Activated T-helper 2 cell treated with anti-CD3 and anti-CD28 coated beads, Interferon-gamma antibody, Interleukin-2, Interleukin-4, amounts not matched to agents 10 μg/mL and 5 μg/mL and 100 μg/mL, durations not matched to agents 14 hours and 24 hours and 36 hours (primary cell): ENCODE measurements around the gene EVA1C. TPM values are rescaled to one million over a fixed set of nuclear protein-coding genes. Genes with fewer than 3 reads are reported as not detected.
"Not testable (repeated sequence)": the region's sequence is repeated elsewhere in the genome, so short reads cannot be mapped to it uniquely, and the experiment has no call there.

Experiments
- DNase-seq: peaks from one replicate; pipeline ENCODE4 v3.0.0; 2021; ENCODE audit warnings: low spot score
- H3K27ac Mint-ChIP-seq: one replicate; pipeline ENCODE4 v1.8.0; 2021; ENCODE audit warnings: mixed read lengths
- H3K27me3 Mint-ChIP-seq: one replicate; pipeline ENCODE4 v1.8.0; 2021; ENCODE audit warnings: low read depth, mixed read lengths
- H3K36me3 Mint-ChIP-seq: one replicate; pipeline ENCODE4 v1.8.0; 2021; ENCODE audit warnings: low read depth, mixed read lengths
- H3K4me1 Mint-ChIP-seq: one replicate; pipeline ENCODE4 v1.8.0; 2021; ENCODE audit warnings: low read depth, mixed read lengths
- H3K4me3 Mint-ChIP-seq: one replicate; pipeline ENCODE4 v1.8.0; 2021; ENCODE audit warnings: low read depth, mild to moderate bottlenecking, moderate library complexity, mixed read lengths
- H3K9me3 Mint-ChIP-seq: one replicate; pipeline ENCODE4 v1.8.0; 2021; ENCODE audit warnings: mixed read lengths
- intact Hi-C: fragments of 100-400 bp; cut with micrococcal nuclease; formaldehyde crosslinking; loops from one replicate; pipeline ENCODE4 v1.15.1; 2023
- total RNA-seq: library from RNA; stranded (reverse); gene quantifications from 2 replicates; pipeline ENCODE4 v1.2.3, GENCODE V29; 2022

Gene EVA1C
- total RNA-seq, 1 donor from 2014 or later = 8.4 TPM

DNA sequence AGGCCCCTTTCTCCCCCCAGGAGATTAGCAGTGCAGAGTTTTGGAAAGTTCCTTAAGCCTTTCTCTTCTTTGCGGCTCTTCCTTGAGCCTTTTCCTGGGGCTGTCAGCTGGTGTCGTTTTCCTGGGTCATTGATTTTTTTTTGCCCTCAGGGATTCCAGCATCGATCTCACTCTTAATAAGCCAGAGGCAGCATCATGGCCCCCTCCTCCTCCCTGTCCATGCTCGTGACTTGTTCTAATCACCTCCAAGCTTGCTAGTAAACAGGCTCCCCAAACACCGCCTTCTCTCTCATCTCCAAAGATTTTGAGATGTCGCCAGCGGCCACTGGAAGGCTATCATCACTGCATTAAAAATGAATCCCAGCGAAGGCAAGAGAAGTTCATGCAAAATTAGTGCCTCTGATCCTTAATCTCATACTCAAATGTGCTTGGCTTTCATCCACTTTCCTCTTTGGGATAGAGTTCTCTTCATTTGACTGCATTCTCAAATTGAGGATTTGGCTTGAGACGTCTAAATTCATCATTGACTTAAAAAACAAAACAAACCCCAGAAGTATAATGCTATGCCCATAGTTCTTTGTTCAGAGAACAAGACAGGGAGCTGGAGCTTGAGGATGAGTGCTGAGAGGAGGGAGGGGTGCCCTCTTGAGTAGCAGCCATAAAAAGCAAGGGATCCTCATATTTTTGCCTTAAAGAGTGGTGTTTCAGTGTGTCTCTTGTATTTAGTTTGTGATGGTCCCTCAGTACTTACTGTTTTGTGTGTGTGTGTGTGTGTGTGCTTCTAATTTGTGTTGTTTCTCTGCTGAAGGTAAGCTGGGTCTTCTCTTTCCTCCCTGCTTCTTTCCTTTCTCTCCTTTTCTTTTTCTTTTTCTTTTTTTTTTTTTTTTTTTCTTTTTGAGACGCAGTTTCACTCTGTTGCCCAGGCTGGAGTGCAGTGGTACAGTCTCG, 3.2 kb downstream of the EVA1C start:
- Mint-ChIP-seq H3K4me1 (peaks cover 13% of the 10 kb centered on the region), H3K27me3 (no peaks in the 10 kb centered on the region), H3K4me3 (no peak overlapping the region), H3K27ac (no peak overlapping the region), H3K36me3 (no peaks in the 10 kb centered on the region), H3K9me3 (no peaks in the 10 kb centered on the region)
- DNase-seq = no peak
- intact Hi-C loops = no loop called here

DNA sequence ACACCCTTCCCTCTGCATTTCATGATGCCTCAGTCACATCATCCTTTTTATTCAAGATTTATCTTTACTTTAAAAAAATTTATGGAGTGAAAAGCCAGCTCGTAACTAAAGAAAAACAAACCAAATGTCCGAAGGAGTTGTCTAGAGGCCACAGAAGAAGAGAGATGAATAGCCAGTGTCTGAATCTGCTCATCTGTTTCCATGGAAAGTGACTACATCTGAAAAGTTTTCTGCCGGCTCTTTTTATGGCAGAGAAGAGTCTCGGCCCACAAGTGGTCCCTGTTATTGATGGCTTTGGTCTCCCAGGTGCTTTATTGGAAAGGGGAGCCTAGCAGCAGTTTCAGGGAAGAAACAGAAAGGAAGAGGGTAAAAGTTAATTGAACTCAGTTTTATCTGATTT, 5.6 kb downstream of the EVA1C start:
- no peaks in the 10 kb centered on the region for H3K36me3 Mint-ChIP-seq

DNA sequence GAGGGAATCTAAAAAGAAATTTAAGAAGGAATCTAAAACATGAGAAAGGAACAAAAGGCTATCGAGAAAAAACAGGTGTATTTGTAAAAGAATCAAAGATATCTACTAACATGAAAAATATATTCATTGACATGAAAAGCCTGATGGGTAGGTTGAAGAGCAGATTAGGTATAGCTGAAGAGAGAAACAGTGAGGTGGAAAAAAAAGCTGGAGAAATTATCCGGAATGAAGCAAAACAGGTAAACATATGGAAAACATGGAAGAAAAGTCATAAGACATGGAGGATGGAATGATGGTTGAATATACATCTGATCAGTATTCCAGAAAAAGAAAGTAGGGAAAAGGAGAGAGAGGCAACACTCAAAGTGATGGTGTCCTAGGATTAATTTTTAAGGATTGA, 9.6 kb downstream of the EVA1C start:
- Mint-ChIP-seq H3K36me3 (no peaks in the 10 kb centered on the region), H3K4me1 (no peaks in the 10 kb centered on the region), H3K4me3 (no peak overlapping the region), H3K27me3 (no peaks in the 10 kb centered on the region), H3K9me3 (peaks cover 4% of the 10 kb centered on the region), H3K27ac (no peak overlapping the region)
- intact Hi-C loops = no loop called here
- no peak for DNase-seq

More for the DNA sequence above, 5.6 kb downstream of the EVA1C start:
- H3K27me3 Mint-ChIP-seq = no peaks in the 10 kb centered on the region
- H3K9me3 Mint-ChIP-seq = peaks cover 4% of the 10 kb centered on the region
- no peak overlapping the region for H3K27ac Mint-ChIP-seq
- no peak for DNase-seq
- H3K4me1 Mint-ChIP-seq = peaks cover 6% of the 10 kb centered on the region
- intact Hi-C loops = no loop called here
- H3K4me3 Mint-ChIP-seq = no peak overlapping the region

DNA sequence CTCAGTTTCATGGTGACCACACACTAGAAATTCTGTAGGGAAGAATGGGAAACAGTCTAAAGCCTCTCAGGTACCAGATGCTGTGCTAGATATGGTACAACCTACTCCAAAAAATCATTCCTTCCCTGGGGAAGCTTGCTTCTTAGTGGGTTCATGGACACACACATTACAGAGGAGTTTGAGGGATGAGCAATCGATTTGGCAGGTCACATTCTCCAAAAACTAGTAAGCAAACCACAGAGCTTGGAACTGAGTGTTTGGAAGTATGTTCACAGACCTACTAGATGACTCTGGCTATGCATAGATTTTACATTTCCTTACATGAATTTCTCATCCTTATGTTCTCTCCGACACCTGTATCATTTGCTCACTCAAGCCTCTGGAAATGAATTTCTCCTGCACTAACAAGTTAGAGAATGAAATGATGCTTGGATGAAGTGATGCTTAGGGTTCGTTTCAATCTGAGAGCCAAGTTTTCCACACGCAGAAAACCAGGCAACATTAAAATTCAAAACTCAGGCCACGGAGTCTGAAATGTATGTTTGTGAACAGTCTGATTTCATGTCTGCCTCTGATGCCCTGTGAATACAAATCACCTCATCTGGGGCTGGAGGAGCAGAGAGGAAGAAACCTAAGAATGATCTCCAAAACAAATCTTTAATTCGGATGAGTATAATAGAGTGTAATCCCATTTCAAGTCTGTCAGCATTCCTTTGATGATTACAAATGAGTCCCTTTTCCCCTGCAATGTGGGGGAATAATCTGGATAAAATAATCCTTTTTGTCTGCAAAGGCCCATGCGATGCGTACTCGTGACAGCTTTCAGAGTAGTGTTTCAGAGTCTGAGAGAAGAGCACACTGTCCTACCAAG, 11.0 kb downstream of the EVA1C start:
- DNase-seq = no peak
- Mint-ChIP-seq H3K36me3 (no peaks in the 10 kb centered on the region), H3K4me3 (no peak overlapping the region), H3K9me3 (peaks cover 4% of the 10 kb centered on the region), H3K27ac (no peak overlapping the region), H3K4me1 (no peaks in the 10 kb centered on the region), H3K27me3 (no peaks in the 10 kb centered on the region)
- intact Hi-C loops = no loop called here

DNA sequence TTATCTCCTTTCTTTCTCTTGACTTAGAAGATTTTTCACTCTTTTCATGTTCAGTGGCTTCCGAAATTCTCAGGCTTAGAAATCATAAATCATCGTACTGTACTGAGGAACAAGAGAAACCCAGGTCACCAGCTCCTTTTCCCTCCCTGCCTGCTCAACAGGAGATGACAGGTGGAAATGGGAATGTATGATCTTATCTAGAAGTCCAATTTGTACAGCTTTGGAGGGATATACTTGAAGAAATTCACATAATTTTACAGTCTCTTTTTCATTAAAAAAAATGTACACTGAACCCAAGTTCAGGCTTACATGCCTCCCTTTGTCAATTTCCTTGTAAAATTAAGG, 11.7 kb downstream of the EVA1C start:
- peaks cover 4% of the 10 kb centered on the region for H3K9me3 Mint-ChIP-seq
- intact Hi-C loops = no loop called here
- no peaks in the 10 kb centered on the region for H3K36me3 Mint-ChIP-seq
- H3K27ac Mint-ChIP-seq = no peak overlapping the region
- DNase-seq = no peak
- no peak overlapping the region for H3K4me3 Mint-ChIP-seq
- H3K27me3 Mint-ChIP-seq = no peaks in the 10 kb centered on the region
- H3K4me1 Mint-ChIP-seq = no peaks in the 10 kb centered on the region

DNA sequence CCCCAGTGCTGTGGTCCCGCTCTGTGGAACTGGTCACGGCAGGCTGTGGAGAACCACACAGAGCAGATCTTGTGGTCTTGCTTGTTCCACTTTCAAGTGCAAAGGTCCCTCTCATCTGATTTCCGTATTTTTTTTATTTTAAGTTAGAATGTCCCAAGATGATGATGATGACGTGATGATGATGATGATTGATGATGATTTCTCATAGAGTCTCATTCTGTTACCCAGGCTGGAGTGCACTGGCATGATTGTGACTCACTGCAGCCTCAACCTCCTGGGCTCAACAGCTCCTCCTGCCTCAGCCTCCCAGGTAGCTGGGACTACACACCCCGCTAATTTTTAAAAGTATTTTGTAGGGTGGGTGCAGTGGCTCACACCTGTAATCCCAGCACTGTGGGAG, 12.2 kb downstream of the EVA1C start:
- H3K36me3 Mint-ChIP-seq = no peaks in the 10 kb centered on the region
- no peaks in the 10 kb centered on the region for H3K4me1 Mint-ChIP-seq
- no peaks in the 10 kb centered on the region for H3K27me3 Mint-ChIP-seq
- peaks cover 4% of the 10 kb centered on the region for H3K9me3 Mint-ChIP-seq
- H3K27ac Mint-ChIP-seq = no peak overlapping the region
- no peak for DNase-seq
- H3K4me3 Mint-ChIP-seq = no peak overlapping the region
- intact Hi-C loops = no loop called here

DNA sequence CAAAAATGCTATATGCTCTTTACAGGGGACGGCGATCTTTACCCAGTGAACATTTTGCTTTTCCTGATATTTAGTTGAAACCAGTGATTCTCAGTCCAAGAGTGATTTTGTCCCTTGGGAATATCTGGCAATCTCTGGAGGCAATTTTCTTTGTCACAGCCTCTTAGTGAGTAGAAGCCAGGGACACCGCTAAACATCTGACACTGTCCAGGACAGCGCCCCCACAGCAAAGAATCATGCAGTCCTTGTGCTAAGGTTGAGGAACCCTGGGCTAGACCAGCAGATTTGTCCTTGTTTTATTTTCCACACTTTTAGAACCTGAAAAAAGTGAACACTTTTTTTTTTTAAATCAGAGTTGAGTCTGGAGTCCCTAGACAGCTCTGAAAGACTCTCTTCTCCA, 13.1 kb downstream of the EVA1C start:
- Mint-ChIP-seq H3K36me3 (peaks cover 3% of the 10 kb centered on the region), H3K4me3 (no peak overlapping the region), H3K4me1 (no peaks in the 10 kb centered on the region), H3K9me3 (peaks cover 4% of the 10 kb centered on the region), H3K27ac (no peak overlapping the region), H3K27me3 (no peaks in the 10 kb centered on the region)
- intact Hi-C loops = no loop called here
- DNase-seq = no peak

DNA sequence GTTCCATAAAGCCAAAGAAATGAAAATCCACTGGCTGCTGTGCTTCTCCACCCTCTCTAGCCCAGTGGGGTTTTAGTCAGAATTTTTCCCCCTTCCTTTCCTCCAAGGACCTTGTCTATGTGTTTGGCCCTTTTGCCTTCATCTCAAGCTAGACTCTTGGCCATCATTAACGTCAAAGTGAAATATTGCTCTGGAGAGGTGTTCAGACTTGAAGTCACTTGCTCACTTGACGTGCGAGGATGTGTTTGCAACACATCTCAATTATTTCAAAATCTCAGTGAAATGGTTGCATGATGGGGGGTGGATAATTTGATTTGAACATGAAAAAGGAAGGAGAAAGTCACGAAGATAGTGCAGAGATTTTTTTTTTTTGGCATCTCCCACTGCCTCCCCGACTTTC, 13.6 kb downstream of the EVA1C start:
- Mint-ChIP-seq H3K27ac (no peak overlapping the region), H3K36me3 (peaks cover 3% of the 10 kb centered on the region), H3K9me3 (peaks cover 4% of the 10 kb centered on the region), H3K27me3 (no peaks in the 10 kb centered on the region), H3K4me3 (no peak overlapping the region), H3K4me1 (no peaks in the 10 kb centered on the region)
- intact Hi-C loops = no loop called here
- no peak for DNase-seq

DNA sequence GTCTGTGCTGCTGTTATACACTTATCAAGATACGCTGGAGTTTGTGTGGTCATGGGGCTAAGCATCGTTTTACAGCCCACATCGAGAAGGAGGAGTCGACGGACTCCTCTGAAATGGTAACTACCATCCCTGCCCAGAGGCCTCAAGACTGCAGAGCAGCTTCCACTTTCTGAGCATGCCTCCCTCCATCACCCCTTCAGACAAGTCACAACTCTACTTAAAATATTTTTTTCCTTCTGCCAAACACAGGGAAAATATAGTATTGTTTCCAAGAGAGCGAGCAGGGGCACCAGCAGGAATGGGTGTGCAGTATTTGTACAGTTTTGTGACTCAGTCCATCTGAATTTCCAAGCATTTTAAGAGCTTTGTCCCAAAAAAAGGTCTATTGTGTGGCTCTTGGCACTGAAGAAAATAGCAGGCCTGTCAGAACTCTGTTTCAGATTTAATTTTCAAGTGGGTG, 14.1 kb downstream of the EVA1C start:
- intact Hi-C loops = no loop called here
- DNase-seq = no peak
- Mint-ChIP-seq H3K27ac (no peak overlapping the region), H3K36me3 (peaks cover 3% of the 10 kb centered on the region), H3K9me3 (peaks cover 4% of the 10 kb centered on the region), H3K4me3 (no peak overlapping the region), H3K27me3 (no peaks in the 10 kb centered on the region), H3K4me1 (no peaks in the 10 kb centered on the region)

DNA sequence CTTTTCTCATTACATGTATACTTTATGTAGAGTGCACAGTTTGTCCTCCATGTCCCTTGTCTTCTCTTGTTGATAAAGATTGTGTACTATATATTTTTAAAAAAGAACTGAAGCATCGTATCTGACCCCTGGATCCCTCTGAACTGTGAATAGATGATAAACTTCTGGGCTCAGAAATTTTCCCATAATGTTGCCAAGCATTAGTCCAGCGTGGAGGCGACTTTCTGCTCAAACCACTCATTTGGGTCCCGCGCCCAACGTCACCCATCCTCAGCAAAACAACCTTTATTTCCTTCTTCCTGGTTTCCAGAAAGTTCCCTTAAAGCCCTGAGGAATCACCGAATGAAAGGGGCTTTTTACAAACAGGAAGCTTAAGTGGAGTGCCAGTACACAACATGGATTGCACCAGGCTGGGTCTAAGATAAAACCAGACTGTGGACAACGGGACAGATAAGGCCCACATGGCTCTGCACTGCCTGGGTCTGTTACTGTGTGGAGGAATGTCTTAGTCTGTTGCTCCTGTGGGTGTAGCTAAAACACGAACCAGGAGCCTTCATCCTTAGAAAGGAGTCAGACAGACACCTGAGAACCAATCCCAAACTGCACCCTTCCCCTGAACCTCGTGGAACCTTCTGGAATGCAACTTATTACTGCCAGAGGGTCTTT, 15.6 kb downstream of the EVA1C start:
- no peak overlapping the region for H3K4me3 Mint-ChIP-seq
- H3K36me3 Mint-ChIP-seq = peaks cover 3% of the 10 kb centered on the region
- H3K4me1 Mint-ChIP-seq = no peaks in the 10 kb centered on the region
- intact Hi-C loops = no loop called here
- H3K27ac Mint-ChIP-seq = no peak overlapping the region
- no peaks in the 10 kb centered on the region for H3K9me3 Mint-ChIP-seq
- no peak for DNase-seq
- no peaks in the 10 kb centered on the region for H3K27me3 Mint-ChIP-seq

DNA sequence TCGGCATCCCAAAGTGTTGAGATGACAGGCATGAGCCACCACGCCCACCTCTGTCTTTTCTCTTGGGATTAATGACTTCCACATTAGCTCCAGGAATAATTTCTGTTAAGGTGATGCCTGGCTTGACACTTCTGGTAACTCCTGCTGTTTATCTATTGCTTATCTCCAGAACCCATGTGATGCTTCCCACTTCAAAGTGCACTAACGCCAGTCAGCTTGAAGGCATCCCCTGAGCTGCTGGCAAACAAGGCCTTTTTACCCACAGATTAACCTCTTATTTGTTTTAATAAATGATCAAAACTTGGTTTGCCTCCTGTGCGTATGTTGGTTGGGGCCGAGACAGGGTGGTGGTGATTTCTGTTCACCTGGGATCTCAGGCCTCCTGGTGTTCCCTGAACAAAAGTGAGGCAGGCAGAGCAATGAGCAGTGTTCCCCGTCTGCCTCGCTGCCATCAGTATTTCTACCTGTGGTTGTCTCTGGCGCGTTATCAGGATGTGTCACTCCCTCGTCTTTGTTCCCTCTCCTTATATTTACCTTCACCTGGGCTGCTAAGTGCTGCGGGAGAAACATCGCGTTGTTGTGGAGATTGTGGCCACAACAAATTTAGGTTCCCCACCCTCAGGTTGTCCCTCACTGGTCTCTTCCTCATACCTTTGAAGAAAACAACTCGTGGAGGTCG, 20.6 kb downstream of the EVA1C start:
- intact Hi-C loops, H3K4me1 Mint-ChIP-seq, H3K27me3 Mint-ChIP-seq, H3K36me3 Mint-ChIP-seq, H3K4me3 Mint-ChIP-seq, DNase-seq, H3K9me3 Mint-ChIP-seq, H3K27ac Mint-ChIP-seq: not testable (repeated sequence)

DNA sequence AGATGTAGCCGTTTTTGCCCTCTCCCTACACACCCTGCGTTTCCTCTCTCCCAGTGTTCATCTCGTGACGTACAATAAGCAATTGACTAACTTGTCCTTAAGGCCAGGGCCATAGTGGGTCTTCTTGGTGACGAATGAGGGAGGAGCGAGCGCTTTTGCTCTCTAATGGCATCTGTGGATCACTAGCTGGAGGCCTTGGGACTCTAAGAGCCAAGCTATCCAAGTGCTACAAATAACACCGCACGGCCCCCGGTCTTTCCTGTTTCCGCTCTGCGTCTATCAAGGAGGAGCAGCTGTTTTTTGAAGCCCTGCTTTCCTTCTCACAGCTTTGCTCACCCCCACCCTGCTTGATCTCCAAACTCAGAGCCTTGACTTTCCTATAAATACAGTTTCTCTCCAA, 25.2 kb downstream of the EVA1C start:
- H3K9me3 Mint-ChIP-seq = peaks cover 3% of the 10 kb centered on the region
- DNase-seq = no peak
- H3K27me3 Mint-ChIP-seq = no peaks in the 10 kb centered on the region
- H3K27ac Mint-ChIP-seq = no peak overlapping the region
- intact Hi-C loops = no loop called here
- H3K4me1 Mint-ChIP-seq = peaks cover 5% of the 10 kb centered on the region
- no peaks in the 10 kb centered on the region for H3K36me3 Mint-ChIP-seq
- no peak overlapping the region for H3K4me3 Mint-ChIP-seq
